HK-2 (cell line): ENCODE data around the gene LRRC27.
A peak's percentile ranks its signal among the peaks of the same experiment; 100 is the strongest.

Source experiments
- DNase-seq: peaks from one replicate; pipeline ENCODE4 v3.0.0-alpha.2; 2018; ENCODE audit not compliant: unreplicated experiment

Gene LRRC27

GRCh38 chr10:132413226-132414205 is 81.5 kb downstream of the LRRC27 start:
- no peak for DNase-seq

GRCh38 chr10:132414402-132415016 is 82.5 kb downstream of the LRRC27 start:
- no peak for DNase-seq

DNA sequence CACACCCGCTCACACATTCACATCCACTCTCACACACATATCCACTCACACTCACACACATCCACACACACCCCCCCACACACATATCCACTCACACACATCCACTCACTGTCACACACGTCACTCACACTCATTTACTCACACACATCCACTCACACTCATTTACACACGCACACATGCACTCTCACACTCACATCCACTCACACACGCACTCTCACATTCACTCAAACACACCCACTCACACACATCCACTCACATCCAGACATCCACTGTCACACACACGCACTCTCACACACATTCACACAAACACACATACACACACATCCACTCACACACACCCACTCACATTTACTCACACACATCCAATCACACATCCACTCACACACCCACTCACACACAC is 83.3 kb downstream of the LRRC27 start:
- no peak for DNase-seq

GRCh38 chr10:132415956-132416355 is 84.0 kb downstream of the LRRC27 start:
- no peak for DNase-seq

- no peak for DNase-seq
These were observed 84.7 kb downstream of the LRRC27 start for GRCh38 chr10:132416566-132417256.

GRCh38 chr10:132417257-132417910 is 85.4 kb downstream of the LRRC27 start:
- DNase-seq: no peak

DNA sequence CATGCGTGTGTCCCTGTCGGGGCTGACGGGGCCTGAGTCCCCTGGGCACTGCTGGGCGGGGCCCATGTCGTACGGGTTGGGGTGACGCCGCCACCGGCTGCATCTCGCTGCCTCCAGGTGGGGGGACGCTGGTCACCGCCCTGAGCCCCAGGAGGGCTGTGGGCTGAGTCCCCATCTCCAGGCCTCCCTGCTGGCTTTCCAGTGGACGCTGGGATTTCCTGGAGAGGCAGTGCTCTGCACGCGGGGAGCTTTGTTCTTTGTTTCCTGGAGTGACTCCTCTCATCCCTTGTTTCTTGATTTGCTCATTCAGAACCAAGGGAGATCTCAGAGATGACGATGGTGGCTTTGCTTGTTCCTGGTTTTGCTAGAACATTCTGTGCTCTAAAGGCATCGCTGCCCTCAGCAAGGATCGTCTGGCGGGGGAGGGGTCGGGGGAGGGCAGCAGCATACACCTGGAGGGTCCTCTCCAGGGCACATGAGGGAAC is 86.0 kb downstream of the LRRC27 start:
- no peak for DNase-seq

DNA sequence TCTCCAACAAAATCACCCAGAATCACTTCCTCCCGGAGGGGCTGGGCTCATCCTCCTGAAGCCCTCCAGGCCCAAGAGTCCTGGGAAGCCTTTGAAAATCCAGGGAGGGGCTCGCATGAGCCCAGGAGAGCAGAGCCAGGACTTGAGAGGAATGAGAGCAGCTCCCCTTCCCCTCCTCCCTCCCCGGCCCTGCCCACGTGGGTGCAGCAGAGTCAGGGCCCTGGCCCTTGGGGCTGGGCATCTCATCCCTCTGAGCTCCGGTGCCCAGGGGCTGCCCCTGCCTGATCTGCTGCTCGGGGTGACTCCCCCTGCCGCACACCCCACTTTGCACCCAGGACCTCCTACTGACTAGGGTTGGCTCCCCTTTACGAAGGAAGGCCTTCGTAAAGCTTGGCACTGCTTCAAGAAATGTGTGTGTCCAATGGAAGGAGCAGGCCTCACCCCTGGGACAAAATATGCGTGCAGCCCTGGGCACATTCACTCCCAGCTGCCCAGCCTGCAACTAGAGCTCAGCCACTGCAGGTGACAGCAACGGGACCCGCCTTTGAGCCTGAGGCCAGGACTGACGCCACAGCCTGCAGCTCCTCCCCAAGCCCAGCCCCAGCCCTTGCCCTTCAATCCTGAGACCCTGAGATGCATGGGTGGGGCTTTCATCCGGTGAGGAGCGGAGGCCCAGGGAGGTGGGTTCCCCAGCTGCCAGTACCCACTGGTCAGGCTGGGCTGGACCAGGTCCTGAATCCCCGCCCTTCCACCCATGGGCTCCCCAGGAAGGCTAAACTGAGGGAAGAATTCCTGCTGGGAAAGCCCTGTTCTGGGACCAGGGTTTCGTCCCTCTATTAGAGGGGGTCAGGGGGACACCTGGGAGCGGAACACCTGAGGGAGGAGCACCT is 86.8 kb downstream of the LRRC27 start:
- no peak for DNase-seq

GRCh38 chr10:132419538-132420468 is 87.8 kb downstream of the LRRC27 start:
- DNase-seq: no peak

GRCh38 chr10:132420469-132420980 is 88.5 kb downstream of the LRRC27 start:
- DNase-seq: peak; percentile 20

DNA sequence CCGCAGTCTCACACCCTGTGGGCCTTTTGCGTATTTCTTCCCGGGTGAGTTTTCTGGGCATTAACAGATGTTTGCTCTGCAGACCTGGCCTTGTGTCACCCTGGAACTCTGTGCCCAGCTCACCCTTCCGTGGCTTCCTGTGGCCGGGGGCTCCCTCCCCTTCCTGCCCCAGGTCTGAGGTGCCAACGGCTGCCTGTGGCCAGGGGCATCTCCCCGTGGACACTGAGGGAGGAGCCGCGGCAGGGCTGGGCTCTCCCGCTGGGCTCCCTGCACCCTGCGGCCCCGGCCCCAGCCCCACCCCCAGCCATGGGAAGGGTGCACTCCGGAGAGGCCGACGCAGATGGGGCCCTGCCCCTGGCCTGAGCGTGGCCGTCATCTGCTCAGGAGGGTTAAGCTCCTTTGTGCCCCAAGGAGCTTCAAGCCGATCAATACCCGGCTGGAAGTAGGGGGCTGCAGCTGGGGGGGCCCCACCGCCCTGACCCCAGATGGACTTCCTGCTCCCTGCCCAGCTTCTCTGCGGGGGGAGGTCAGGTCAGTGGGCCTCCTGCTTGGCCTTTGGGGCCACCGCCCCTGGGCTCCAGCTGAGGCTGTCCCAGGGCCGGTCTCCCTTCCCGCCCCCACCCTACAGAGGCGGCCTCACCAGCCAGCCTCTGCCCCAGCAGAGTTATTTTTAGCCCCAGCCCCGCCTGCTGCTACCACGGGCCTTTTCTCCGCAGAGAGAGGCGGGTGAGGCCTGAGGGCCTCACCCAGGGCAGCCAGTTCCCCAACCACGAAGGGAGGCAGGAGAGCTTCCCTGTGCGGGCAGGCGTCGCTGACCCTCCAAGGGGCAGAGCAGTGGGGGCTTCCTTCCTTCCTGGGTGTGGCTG is 89.2 kb downstream of the LRRC27 start:
- DNase-seq: peak; percentile 88

DNA sequence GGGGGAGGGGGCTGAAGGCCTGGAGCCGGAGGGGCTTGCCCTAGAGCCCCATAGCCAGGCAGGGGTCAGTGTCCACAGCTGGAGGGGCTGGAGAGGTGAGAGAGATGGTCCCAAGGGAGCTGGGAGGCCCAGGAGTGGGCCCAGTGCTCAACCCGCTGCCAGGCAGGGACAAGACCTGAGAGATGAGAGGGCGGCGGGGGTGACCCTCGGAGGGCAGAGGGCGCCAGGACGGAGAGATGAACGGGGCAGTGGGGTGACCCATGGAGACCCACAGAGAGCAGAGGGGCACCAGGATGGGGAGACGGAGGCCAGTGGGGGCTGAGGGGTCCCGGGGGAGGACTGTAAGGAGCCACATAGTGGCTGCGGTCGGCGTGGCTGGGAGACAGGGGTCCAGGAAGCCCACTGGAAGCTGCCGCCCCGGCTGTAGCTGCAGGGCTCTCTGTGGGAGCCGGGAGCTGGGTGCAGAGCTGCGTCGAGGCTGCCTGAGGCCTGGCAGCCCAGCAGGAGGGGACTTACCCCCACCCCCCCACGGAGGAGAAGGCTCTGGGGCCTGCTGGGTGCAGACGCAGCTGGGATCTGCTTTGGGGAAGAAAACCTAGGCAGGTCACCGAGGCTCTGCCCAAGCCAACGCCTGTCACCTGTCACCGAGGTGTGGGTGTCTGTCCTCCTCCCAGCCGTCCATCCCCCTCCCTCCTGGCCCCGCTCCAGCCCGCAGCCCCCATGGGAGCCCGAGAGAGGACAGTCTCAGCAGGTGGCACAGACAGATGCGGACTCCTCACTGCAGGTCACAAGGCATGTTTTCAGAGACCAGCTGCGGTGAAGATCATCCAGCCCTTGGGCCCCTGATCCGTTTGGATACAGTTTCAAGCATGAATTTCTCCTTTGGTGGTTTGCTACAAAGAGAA is 90.1 kb downstream of the LRRC27 start:
- DNase-seq: no peak

GRCh38 chr10:132422903-132423825 is 91.2 kb downstream of the LRRC27 start:
- DNase-seq: no peak

DNA sequence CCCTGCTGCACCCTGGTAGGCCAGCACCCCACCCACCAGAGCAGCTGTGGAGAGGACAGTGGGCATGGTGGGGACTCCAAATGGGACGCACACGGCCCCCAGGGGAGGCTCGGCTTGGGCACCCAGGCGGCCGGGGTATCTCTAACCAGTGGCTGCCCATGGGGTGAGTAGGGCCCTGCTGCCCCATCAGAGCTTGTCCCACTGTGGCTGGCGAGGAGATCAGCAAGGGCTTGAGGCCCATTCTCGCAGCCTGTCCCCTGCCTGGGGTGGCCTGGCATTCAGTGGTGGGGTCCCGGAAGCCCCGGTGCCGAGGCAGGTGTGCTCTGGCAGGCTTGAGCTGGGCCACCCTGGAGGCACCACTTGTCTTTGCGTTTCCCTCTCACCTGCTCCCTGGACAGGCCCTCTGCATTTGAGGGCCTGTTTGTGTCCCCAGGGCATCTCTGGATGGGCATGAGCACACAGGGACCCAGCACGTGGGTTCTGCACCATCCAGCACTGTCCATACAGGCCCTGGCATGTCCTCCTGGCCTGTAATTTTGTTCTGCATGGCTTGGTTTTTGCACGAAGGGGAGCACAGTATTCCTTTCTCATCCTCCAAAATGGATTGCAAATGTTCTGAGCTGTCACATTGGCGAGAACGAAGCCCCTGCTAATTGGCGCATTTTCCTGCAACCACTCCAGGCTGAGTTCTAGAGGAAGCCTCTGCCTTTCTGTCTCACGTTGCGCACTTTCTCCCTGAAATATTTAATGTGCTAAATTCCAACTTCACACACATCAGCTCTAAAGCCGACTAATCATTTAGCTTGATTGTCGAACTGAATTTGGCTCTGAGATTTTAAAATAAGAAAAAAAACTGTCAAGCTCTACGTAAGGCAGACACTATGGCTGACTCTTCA is 92.2 kb downstream of the LRRC27 start:
- DNase-seq: no peak
